Measurements from ENCODE around the gene AXIN2. TPM values are rescaled to one million over a fixed set of nuclear protein-coding genes. Genes with fewer than 3 reads are reported as not detected.

The AXIN2 gene
- total RNA-seq, 1 experiment from 2014 or later: 168 TPM

- BruUV-seq (replicated peaks): no TSS peak
- no peak for DNase-seq
- Mint-ChIP-seq H3K27me3 (ENCODE audit: insufficient read depth, unreplicated experiment) (no peaks in the 10 kb centered on the region), H3K9me3 (ENCODE audit: unreplicated experiment) (no peaks in the 10 kb centered on the region), H3K4me1 (ENCODE audit: low read depth, unreplicated experiment) (peaks cover 49% of the 10 kb centered on the region), H3K27ac (ENCODE audit: unreplicated experiment) (peak overlapping the region; percentile 5), H3K4me3 (ENCODE audit: unreplicated experiment) (no peak overlapping the region), H3K36me3 (ENCODE audit: insufficient read depth, unreplicated experiment) (peaks cover 100% of the 10 kb centered on the region)
- peaks cover 4% of the 10 kb centered on the region for H3K36me3 ChIP-seq (ENCODE audit: control insufficient read depth, insufficient read depth, low read length)
- POLR2A ChIA-PET: no interaction called here
- H3K9me3 ChIP-seq: no peaks in the 10 kb centered on the region
- intact Hi-C loops (cut with micrococcal nuclease; ENCODE audit: unreplicated experiment): no loop called here
- H3K27me3 ChIP-seq (replicated peaks; ENCODE audit: control insufficient read depth, insufficient read depth, low read length): no peaks in the 10 kb centered on the region
- TF ChIP-seq CTCF (IDR thresholded peaks at IDR 0.05; ENCODE audit: insufficient read depth in 1 of 2, low read depth in 1 of 2, low read length in 1 of 2, severe bottlenecking in 1 of 2, unreplicated experiment in 1 of 2): no peak
- CTCF ChIA-PET: no interaction called here
- H3K4me1 ChIP-seq: peaks cover 33% of the 10 kb centered on the region
- H3K4me3 ChIP-seq (ENCODE audit: low read depth, low read length): no peak overlapping the region
These were observed 24.7 kb downstream of the AXIN2 start for GRCh38 chr17:65536573-65537342.

GRCh38 chr17:65535777-65536572 lies 25.5 kb downstream of the AXIN2 start:
- ChIA-PET CTCF (no interaction called here), POLR2A (no interaction called here)
- Mint-ChIP-seq H3K36me3 (ENCODE audit: insufficient read depth, unreplicated experiment) (peaks cover 100% of the 10 kb centered on the region), H3K4me3 (ENCODE audit: unreplicated experiment) (no peak overlapping the region), H3K4me1 (ENCODE audit: low read depth, unreplicated experiment) (peaks cover 51% of the 10 kb centered on the region), H3K27ac (ENCODE audit: unreplicated experiment) (peak overlapping the region; percentile 5), H3K9me3 (ENCODE audit: unreplicated experiment) (no peaks in the 10 kb centered on the region), H3K27me3 (ENCODE audit: insufficient read depth, unreplicated experiment) (no peaks in the 10 kb centered on the region)
- no peak for TF ChIP-seq CTCF (IDR thresholded peaks at IDR 0.05; ENCODE audit: insufficient read depth in 1 of 2, low read depth in 1 of 2, low read length in 1 of 2, severe bottlenecking in 1 of 2, unreplicated experiment in 1 of 2)
- H3K4me1 ChIP-seq: peaks cover 35% of the 10 kb centered on the region
- intact Hi-C loops (cut with micrococcal nuclease; ENCODE audit: unreplicated experiment): no loop called here
- BruUV-seq (replicated peaks): no TSS peak
- H3K27me3 ChIP-seq (replicated peaks; ENCODE audit: control insufficient read depth, insufficient read depth, low read length): no peaks in the 10 kb centered on the region
- H3K36me3 ChIP-seq (ENCODE audit: control insufficient read depth, insufficient read depth, low read length): peaks cover 3% of the 10 kb centered on the region
- no peak overlapping the region for H3K4me3 ChIP-seq (ENCODE audit: low read depth, low read length)
- DNase-seq: no peak
- no peaks in the 10 kb centered on the region for H3K9me3 ChIP-seq

- no peak overlapping the region for H3K4me3 ChIP-seq (ENCODE audit: low read depth, low read length)
- no TSS peak for BruUV-seq (replicated peaks)
- H3K9me3 ChIP-seq: no peaks in the 10 kb centered on the region
- intact Hi-C loops (cut with micrococcal nuclease; ENCODE audit: unreplicated experiment): no loop called here
- ChIA-PET CTCF (no interaction called here), POLR2A (no interaction called here)
- Mint-ChIP-seq H3K27ac (ENCODE audit: unreplicated experiment) (peak overlapping the region; percentile 70), H3K9me3 (ENCODE audit: unreplicated experiment) (no peaks in the 10 kb centered on the region), H3K36me3 (ENCODE audit: insufficient read depth, unreplicated experiment) (peaks cover 100% of the 10 kb centered on the region), H3K27me3 (ENCODE audit: insufficient read depth, unreplicated experiment) (no peaks in the 10 kb centered on the region), H3K4me3 (ENCODE audit: unreplicated experiment) (peak overlapping the region; percentile 20), H3K4me1 (ENCODE audit: low read depth, unreplicated experiment) (peaks cover 52% of the 10 kb centered on the region)
- H3K4me1 ChIP-seq: peaks cover 53% of the 10 kb centered on the region
- no peak for TF ChIP-seq CTCF (IDR thresholded peaks at IDR 0.05; ENCODE audit: insufficient read depth in 1 of 2, low read depth in 1 of 2, low read length in 1 of 2, severe bottlenecking in 1 of 2, unreplicated experiment in 1 of 2)
- DNase-seq: no peak
- H3K36me3 ChIP-seq (ENCODE audit: control insufficient read depth, insufficient read depth, low read length): peaks cover 4% of the 10 kb centered on the region
- H3K27me3 ChIP-seq (replicated peaks; ENCODE audit: control insufficient read depth, insufficient read depth, low read length): no peaks in the 10 kb centered on the region
These were observed 27.5 kb downstream of the AXIN2 start for GRCh38 chr17:65533852-65534457.
